Stimulated activated CD4-positive, alpha-beta T cell treated with anti-CD3 and anti-CD28 coated beads, Interleukin-4, amount 100 ng/mL, for 24 hours (primary cell): Measurements from ENCODE around the gene PSME2.

Experiments used
- DNase-seq: peaks from one replicate; pipeline ENCODE4 v3.0.0-alpha.2; 2020

The PSME2 gene

GRCh38 chr14:24146453-24146977, at the start of gene PSME2:
PSME2 (minus strand) TSS chr14:24146610; CDS start chr14:24146581, 29 bp downstream.
- DNase-seq, result peak; percentile 90

- peak; percentile 88 for DNase-seq
Observed at GRCh38 chr14:24195186-24196070, 49.0 kb upstream of the PSME2 start, which contains the start of gene TM9SF1. TM9SF1 (minus strand) TSS chr14:24195441; CDS start chr14:24195019, 422 bp downstream.

- no peak for DNase-seq
Observed at GRCh38 chr14:24194873-24195185, 48.4 kb upstream of the PSME2 start.

GRCh38 chr14:24194186-24194872, 47.9 kb upstream of the PSME2 start:
- no peak for DNase-seq

GRCh38 chr14:24192933-24193332, 46.5 kb upstream of the PSME2 start:
- no peak for DNase-seq

GRCh38 chr14:24190416-24190815, 44.0 kb upstream of the PSME2 start:
- no peak for DNase-seq

- no peak for DNase-seq
Observed at GRCh38 chr14:24189460-24189859, 43.0 kb upstream of the PSME2 start.

- no peak for DNase-seq
Observed at GRCh38 chr14:24189059-24189375, 42.6 kb upstream of the PSME2 start.

- peak; percentile 97 for DNase-seq
Observed at GRCh38 chr14:24188251-24189058, 42.0 kb upstream of the PSME2 start, which contains the start of gene IPO4. IPO4 (minus strand) TSS chr14:24188816; CDS start chr14:24188787, 29 bp downstream.

GRCh38 chr14:24187539-24187915, 41.1 kb upstream of the PSME2 start:
- DNase-seq, result no peak

- DNase-seq, result no peak
Observed at GRCh38 chr14:24186831-24187538, 40.6 kb upstream of the PSME2 start.

- DNase-seq, result no peak
Observed at GRCh38 chr14:24185741-24186140, 39.3 kb upstream of the PSME2 start.

GRCh38 chr14:24185026-24185425, 38.6 kb upstream of the PSME2 start:
- no peak for DNase-seq

GRCh38 chr14:24184104-24184970, 37.9 kb upstream of the PSME2 start:
- no peak for DNase-seq

GRCh38 chr14:24183014-24183481, 36.6 kb upstream of the PSME2 start:
- no peak for DNase-seq

GRCh38 chr14:24182110-24182882, 35.9 kb upstream of the PSME2 start:
- no peak for DNase-seq

- DNase-seq, result no peak
Observed at GRCh38 chr14:24181371-24182077, 35.1 kb upstream of the PSME2 start.

GRCh38 chr14:24179961-24180796, 33.8 kb upstream of the PSME2 start:
- DNase-seq, result no peak
